HG03196 (cell line): ENCODE results near the gene DMTF1.
"Not testable (repeated sequence)": the region's sequence is repeated elsewhere in the genome, so short reads cannot be mapped to it uniquely, and the experiment has no call there.

Source experiments
- ATAC-seq: cut with Tn5 transposase; IDR thresholded peaks from one replicate; pipeline ENCODE4 v1.9.1; 2021; ENCODE audit not compliant: unreplicated experiment

Gene DMTF1

GRCh38 chr7:87192784-87193487 lies 40.7 kb downstream of the DMTF1 start:
- ATAC-seq = no peak

GRCh38 chr7:87193912-87194311 lies 41.7 kb downstream of the DMTF1 start:
- ATAC-seq = no peak

- ATAC-seq = no peak
Observed at GRCh38 chr7:87199241-87199640, 47.0 kb downstream of the DMTF1 start.

- ATAC-seq = no peak
Observed at GRCh38 chr7:87199700-87200450, 47.6 kb downstream of the DMTF1 start.

GRCh38 chr7:87202208-87202607 lies 50.0 kb downstream of the DMTF1 start:
- ATAC-seq = no peak

GRCh38 chr7:87202705-87203104 lies 50.5 kb downstream of the DMTF1 start:
- no peak for ATAC-seq

GRCh38 chr7:87203929-87204328 lies 51.7 kb downstream of the DMTF1 start:
- not testable (repeated sequence) for ATAC-seq

- ATAC-seq = no peak
Observed at GRCh38 chr7:87204933-87205332, 52.7 kb downstream of the DMTF1 start.

GRCh38 chr7:87205701-87206100 lies 53.4 kb downstream of the DMTF1 start:
- ATAC-seq = not testable (repeated sequence)

GRCh38 chr7:87206361-87206760 lies 54.1 kb downstream of the DMTF1 start:
- ATAC-seq = no peak

GRCh38 chr7:87209295-87209924 lies 57.2 kb downstream of the DMTF1 start:
- ATAC-seq = no peak

- ATAC-seq = no peak
Observed at GRCh38 chr7:87210506-87210905, 58.3 kb downstream of the DMTF1 start.

GRCh38 chr7:87212498-87212897 lies 60.2 kb downstream of the DMTF1 start:
- no peak for ATAC-seq

GRCh38 chr7:87213252-87213651 lies 61.0 kb downstream of the DMTF1 start:
- ATAC-seq = no peak

- no peak for ATAC-seq
Observed at GRCh38 chr7:87213811-87214210, 61.6 kb downstream of the DMTF1 start.

- no peak for ATAC-seq
Observed at GRCh38 chr7:87215046-87215445, 62.8 kb downstream of the DMTF1 start.

- peak; percentile 55 for ATAC-seq
Observed at GRCh38 chr7:87216701-87217508, 64.7 kb downstream of the DMTF1 start.

- ATAC-seq = no peak
Observed at GRCh38 chr7:87217983-87218653, 65.9 kb downstream of the DMTF1 start.

GRCh38 chr7:87218796-87219544 lies 66.7 kb downstream of the DMTF1 start:
- ATAC-seq = no peak

- peak; percentile 53 for ATAC-seq
Observed at GRCh38 chr7:87219545-87220025, 67.3 kb downstream of the DMTF1 start, which contains the start of gene TMEM243. Gene TMEM243, minus strand, starts transcription at chr7:87219732. Its CDS starts 229 bp downstream, at chr7:87219503.
